Progenitor cell of endocrine pancreas (in vitro differentiated cells): ENCODE data around the gene TMEM267. TPM values are rescaled to one million over a fixed set of nuclear protein-coding genes. Genes with fewer than 3 reads are reported as not detected.

Experiments used
- DNase-seq: peaks from one replicate; pipeline ENCODE4 v3.0.0; 2021; ENCODE audit warnings: low spot score; ENCODE audit not compliant: unreplicated experiment
- H3K27ac Mint-ChIP-seq: 2 replicates; pipeline ENCODE4 v1.8.0; 2021; ENCODE audit warnings: mild to moderate bottlenecking, moderate library complexity, mixed read lengths
- H3K27me3 Mint-ChIP-seq: 2 replicates; pipeline ENCODE4 v1.8.0; 2021; ENCODE audit warnings: mixed read lengths
- H3K36me3 Mint-ChIP-seq: 2 replicates; pipeline ENCODE4 v1.8.0; 2022; ENCODE audit warnings: mixed read lengths; ENCODE audit not compliant: insufficient read depth
- H3K4me1 Mint-ChIP-seq: 2 replicates; pipeline ENCODE4 v1.8.0; 2021; ENCODE audit warnings: low read depth, mixed read lengths
- H3K4me3 Mint-ChIP-seq: 2 replicates; pipeline ENCODE4 v1.8.0; 2021; ENCODE audit warnings: low read depth, mild to moderate bottlenecking, moderate library complexity, mixed read lengths
- H3K9me3 Mint-ChIP-seq: 2 replicates; pipeline ENCODE4 v1.8.0; 2021; ENCODE audit warnings: low read depth, mixed read lengths
- long read RNA-seq: library from polyadenylated mRNA; unstranded; transcript quantifications from one replicate; pipeline ENCODE4 v2.0.0, GENCODE V29; 2020
- total RNA-seq: library from RNA; stranded (reverse); gene quantifications from 2 replicates; pipeline ENCODE4 v1.2.1, GENCODE V29; 2021
- TF ChIP-seq, protein P1 (sequence below): fragments of 200-600 bp; sonication (generic); IDR thresholded peaks from one replicate; pipeline ENCODE4 v1.5.0; 2021; ENCODE audit warnings: antibody characterized with exemption, mild to moderate bottlenecking; ENCODE audit not compliant: unreplicated experiment

Gene TMEM267, protein sequence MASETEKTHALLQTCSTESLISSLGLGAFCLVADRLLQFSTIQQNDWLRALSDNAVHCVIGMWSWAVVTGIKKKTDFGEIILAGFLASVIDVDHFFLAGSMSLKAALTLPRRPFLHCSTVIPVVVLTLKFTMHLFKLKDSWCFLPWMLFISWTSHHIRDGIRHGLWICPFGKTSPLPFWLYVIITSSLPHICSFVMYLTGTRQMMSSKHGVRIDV
- total RNA-seq, result 8.6 and 11.9 TPM in 2 replicates
- long read RNA-seq, transcript TMEM267-201 (3 exons, 2,338 nt), result major isoform, 31 of 44 reads
- long read RNA-seq, partial matches to known transcripts, result 5 of 44 reads
- long read RNA-seq, other reads (novel, unspliced or antisense), result 7 of 44 reads

DNA sequence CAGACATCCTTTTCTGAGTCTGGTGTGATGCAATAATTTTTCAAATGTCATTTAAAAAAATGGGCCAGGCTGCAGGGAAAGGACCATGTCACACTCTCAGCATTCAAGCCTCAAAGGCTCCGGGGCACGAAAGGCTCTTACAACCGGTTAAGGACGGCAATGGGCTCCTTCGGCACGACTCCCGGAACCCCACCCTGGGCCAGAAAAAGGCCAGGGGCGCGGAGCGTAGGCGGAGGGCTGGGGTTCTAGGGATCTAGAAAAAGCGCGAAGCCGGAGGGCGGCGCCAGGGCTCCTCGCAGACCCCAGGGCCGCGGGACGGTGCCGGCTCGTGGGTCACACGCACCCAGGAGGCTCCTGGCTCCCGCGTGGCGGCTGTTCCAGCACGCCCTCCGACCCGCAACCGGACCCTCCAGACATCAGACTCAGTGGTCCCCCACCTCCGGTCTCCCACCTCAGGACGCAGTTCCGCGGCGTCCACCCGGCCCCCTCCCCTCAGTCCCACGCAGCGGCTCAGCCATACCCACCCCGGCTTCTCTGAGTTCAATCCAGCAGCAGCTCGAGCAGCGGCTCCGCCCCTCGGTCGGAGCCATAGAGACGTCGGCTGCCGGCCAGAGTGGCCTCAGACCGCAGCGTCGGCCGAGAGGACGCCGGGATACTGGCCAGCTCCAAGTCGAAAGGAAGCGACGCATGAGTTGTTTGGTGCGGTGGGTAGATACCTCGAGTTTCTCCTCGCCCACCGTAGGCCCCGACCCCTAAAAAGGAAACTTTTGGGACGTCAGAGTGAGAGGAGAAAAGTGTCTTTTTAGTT lies at the start of gene TMEM267:
TSS of gene TMEM267 (minus strand) at position 568 of the 808 bp plus-strand sequence. CDS start 29,896 bp downstream, outside the sequence.
- Mint-ChIP-seq H3K27ac (peak within 1 kb of the TSS; percentile 98), H3K36me3 (no peaks in the 10 kb centered on the region), H3K4me1 (peaks cover 9% of the 10 kb centered on the region), H3K9me3 (no peaks in the 10 kb centered on the region), H3K27me3 (no peaks in the 10 kb centered on the region), H3K4me3 (peak within 1 kb of the TSS; percentile 84)
- TF ChIP-seq, protein P1, sequence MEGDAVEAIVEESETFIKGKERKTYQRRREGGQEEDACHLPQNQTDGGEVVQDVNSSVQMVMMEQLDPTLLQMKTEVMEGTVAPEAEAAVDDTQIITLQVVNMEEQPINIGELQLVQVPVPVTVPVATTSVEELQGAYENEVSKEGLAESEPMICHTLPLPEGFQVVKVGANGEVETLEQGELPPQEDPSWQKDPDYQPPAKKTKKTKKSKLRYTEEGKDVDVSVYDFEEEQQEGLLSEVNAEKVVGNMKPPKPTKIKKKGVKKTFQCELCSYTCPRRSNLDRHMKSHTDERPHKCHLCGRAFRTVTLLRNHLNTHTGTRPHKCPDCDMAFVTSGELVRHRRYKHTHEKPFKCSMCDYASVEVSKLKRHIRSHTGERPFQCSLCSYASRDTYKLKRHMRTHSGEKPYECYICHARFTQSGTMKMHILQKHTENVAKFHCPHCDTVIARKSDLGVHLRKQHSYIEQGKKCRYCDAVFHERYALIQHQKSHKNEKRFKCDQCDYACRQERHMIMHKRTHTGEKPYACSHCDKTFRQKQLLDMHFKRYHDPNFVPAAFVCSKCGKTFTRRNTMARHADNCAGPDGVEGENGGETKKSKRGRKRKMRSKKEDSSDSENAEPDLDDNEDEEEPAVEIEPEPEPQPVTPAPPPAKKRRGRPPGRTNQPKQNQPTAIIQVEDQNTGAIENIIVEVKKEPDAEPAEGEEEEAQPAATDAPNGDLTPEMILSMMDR, result no peak
- DNase-seq, result peak; percentile 69

DNA sequence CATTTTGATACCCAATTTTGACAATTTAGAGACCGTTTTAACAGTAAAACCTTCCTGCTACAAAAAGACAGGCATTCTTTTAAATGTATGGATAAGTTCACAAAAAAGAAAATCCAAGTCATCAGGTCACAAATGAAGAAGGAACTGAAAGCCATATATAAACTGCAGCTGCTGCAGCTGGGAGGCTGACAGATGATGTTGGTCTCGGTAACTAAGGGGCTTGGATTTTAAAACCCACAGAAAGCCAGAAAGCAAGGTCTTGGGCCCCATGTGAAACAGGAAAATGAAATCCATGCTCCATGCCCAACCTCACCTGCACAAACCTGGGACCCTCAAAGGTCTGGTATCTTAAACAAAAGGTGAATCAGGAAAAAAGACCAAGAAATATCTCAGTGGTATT lies 47.0 kb upstream of the TMEM267 start:
- TF ChIP-seq, protein P1, result no peak
- H3K36me3 Mint-ChIP-seq, result peaks cover 36% of the 10 kb centered on the region
- H3K4me3 Mint-ChIP-seq, result no peak overlapping the region
- no peaks in the 10 kb centered on the region for H3K4me1 Mint-ChIP-seq
- no peak overlapping the region for H3K27ac Mint-ChIP-seq
- H3K27me3 Mint-ChIP-seq, result no peaks in the 10 kb centered on the region
- no peaks in the 10 kb centered on the region for H3K9me3 Mint-ChIP-seq
- no peak for DNase-seq

DNA sequence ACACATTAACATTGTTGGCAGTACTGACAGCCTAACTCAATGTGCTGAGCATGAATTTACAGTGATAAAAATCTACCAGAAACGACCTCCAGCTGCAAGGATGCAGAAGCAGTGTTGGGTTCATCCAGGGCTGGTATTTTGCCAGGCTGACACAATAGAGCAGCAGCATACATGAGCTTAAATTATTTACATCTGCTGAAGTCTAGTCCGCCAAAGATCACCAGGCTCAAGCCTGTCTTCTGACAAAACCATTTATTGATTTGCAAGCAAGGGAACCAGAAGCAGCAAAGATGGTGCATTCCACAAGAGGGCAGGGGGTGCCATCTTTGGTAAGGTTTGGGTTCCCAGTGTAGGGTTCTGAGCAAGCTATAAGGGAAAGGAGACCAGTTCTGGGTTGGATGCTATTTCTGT lies 40.0 kb upstream of the TMEM267 start:
- Mint-ChIP-seq H3K36me3 (peaks cover 38% of the 10 kb centered on the region), H3K27me3 (no peaks in the 10 kb centered on the region), H3K4me3 (no peak overlapping the region), H3K9me3 (no peaks in the 10 kb centered on the region), H3K27ac (no peak overlapping the region), H3K4me1 (no peaks in the 10 kb centered on the region)
- no peak for DNase-seq
- TF ChIP-seq, protein P1, result no peak

DNA sequence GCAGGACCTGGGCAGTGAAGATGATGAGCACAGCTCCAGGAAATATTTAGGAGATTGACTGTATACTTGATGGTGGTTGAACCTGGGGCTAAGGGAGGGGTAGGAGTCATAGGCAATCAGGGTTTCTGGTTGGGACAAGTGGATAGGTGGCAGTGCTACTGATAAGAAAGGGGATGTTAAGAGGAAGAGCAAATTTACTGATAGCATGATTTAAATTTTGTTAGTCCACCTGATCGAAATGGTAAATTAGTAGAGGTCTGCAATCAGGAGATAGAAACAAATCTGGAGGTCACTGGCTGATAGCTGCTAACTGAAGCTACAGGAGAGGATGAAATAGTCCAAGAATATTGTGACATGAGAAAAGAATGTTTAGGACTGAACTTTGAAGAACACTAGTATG lies 37.0 kb upstream of the TMEM267 start:
- TF ChIP-seq, protein P1, result no peak
- H3K9me3 Mint-ChIP-seq, result no peaks in the 10 kb centered on the region
- DNase-seq, result no peak
- peaks cover under 1% of the 10 kb centered on the region for H3K4me1 Mint-ChIP-seq
- H3K27ac Mint-ChIP-seq, result no peak overlapping the region
- H3K27me3 Mint-ChIP-seq, result no peaks in the 10 kb centered on the region
- peaks cover 27% of the 10 kb centered on the region for H3K36me3 Mint-ChIP-seq
- no peak overlapping the region for H3K4me3 Mint-ChIP-seq

DNA sequence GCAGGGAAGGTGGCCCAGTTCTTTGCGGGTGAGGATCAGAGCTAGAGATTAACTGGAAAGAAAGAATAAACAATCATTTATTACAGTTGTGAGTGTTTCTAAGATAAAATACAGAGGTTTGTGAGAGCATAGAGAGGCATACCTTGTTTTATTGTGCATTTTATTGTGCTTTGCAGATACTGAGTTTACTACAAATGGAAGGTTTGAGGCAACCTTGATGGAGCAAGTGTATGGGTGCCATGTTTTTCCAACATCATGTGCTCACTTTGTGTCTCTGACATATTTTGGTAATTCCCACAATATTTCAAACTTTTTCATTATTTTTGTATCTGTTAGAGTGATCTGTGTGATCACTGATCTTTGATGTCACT lies 32.0 kb upstream of the TMEM267 start:
- peak overlapping the region; percentile 97 for H3K27ac Mint-ChIP-seq
- no peaks in the 10 kb centered on the region for H3K27me3 Mint-ChIP-seq
- H3K9me3 Mint-ChIP-seq, result no peaks in the 10 kb centered on the region
- H3K4me3 Mint-ChIP-seq, result peak overlapping the region; percentile 85
- no peak for DNase-seq
- TF ChIP-seq, protein P1, result no peak
- H3K4me1 Mint-ChIP-seq, result peaks cover 17% of the 10 kb centered on the region
- H3K36me3 Mint-ChIP-seq, result peaks cover 7% of the 10 kb centered on the region
